ENCODE data around the gene PAM16.

DNA sequence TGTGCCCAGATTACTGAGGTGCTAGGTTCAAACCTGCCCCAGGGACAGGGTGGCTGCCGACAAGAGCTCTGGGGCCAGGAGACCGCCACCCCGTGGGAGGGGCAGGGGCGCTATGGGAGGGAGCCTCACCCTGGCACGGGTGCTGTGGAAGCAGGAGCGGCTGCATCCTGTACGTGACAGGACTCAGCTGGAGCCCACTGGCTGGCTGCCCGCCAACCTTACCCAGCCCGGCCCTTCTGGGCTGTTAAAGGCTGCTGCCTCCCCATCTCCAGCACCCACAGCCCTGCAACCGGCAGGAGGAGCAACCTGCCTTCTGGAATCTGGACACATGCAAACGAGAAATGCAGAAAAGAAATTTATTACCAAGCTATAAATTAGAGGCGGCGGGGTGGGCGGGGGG lies 11.2 kb downstream of the PAM16 start:
- TF ChIP-seq EZH2 (IDR thresholded peaks at IDR 0.05; ENCODE audit: insufficient read depth, poor library complexity, severe bottlenecking), result no peak
- no peak for TF ChIP-seq EZH2phosphoT487 (IDR thresholded peaks at IDR 0.05; ENCODE audit: insufficient read depth, low read depth)

Data from GM23248 (cell line).